Measurements from ENCODE around the gene JAKMIP3.

DNA sequence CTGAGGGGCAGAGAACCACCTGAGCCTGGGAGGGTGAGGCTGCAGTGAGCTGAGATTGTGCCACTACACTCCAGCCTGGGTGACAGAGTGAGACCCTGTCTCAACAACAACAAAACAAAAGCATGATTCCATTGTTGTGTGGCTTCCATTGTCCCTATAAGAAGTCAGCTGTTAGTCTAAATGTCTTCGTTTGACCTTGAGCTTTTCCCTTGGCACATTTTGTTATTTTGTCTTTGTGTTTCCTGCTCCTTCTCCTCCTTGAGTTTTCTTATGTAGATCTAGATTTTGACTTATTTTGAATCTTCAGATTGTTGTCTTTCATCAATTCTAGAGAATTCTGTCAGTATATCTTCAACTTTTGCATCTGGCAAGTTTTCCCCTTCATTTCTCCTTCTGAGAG lies 13.6 kb upstream of the JAKMIP3 start:
- TF ChIP-seq, protein P1, sequence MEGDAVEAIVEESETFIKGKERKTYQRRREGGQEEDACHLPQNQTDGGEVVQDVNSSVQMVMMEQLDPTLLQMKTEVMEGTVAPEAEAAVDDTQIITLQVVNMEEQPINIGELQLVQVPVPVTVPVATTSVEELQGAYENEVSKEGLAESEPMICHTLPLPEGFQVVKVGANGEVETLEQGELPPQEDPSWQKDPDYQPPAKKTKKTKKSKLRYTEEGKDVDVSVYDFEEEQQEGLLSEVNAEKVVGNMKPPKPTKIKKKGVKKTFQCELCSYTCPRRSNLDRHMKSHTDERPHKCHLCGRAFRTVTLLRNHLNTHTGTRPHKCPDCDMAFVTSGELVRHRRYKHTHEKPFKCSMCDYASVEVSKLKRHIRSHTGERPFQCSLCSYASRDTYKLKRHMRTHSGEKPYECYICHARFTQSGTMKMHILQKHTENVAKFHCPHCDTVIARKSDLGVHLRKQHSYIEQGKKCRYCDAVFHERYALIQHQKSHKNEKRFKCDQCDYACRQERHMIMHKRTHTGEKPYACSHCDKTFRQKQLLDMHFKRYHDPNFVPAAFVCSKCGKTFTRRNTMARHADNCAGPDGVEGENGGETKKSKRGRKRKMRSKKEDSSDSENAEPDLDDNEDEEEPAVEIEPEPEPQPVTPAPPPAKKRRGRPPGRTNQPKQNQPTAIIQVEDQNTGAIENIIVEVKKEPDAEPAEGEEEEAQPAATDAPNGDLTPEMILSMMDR (IDR thresholded peaks at IDR 0.05) = no peak
- no peak for TF ChIP-seq EP300 (IDR thresholded peaks at IDR 0.05)
